GM12878 (cell line): ENCODE measurements around the gene SYCE3. TPM values are rescaled to one million over a fixed set of nuclear protein-coding genes. Genes with fewer than 3 reads are reported as not detected.

ENCODE experiments used
- BMI1 ChIP-seq: fragments of 450-650 bp; IDR thresholded peaks from 2 replicates; pipeline ENCODE4 v1.6.1; 2016; ENCODE audit warnings: mild to moderate bottlenecking, moderate library complexity, borderline replicate concordance
- ESRRA ChIP-seq: IDR thresholded peaks from 2 replicates; pipeline ENCODE4 v1.6.1; 2012; ENCODE audit warnings: mild to moderate bottlenecking, low read length, improper control_type of control experiment
- IKZF2 ChIP-seq, 2 experiments: fragments of 450-650 bp; IDR thresholded peaks; 2 replicates each; pipeline ENCODE4 v1.6.1; 2017; ENCODE audit warnings: mild to moderate bottlenecking in 2 of 2, moderate library complexity in 2 of 2
- IRF4 ChIP-seq: IDR thresholded peaks from 2 replicates; pipeline ENCODE4 v1.6.1; 2011; ENCODE audit warnings: low read depth, low read length
- IRF5 ChIP-seq: fragments of 450-650 bp; IDR thresholded peaks from 2 replicates; pipeline ENCODE4 v1.6.1; 2017; ENCODE audit warnings: borderline replicate concordance
- KLF5 ChIP-seq: fragments of 450-650 bp; IDR thresholded peaks from 2 replicates; pipeline ENCODE4 v1.6.1; 2014; ENCODE audit warnings: mild to moderate bottlenecking; ENCODE audit not compliant: partially characterized antibody
- MEF2B ChIP-seq: fragments of 450-650 bp; IDR thresholded peaks from 2 replicates; pipeline ENCODE4 v1.6.1; 2018; ENCODE audit warnings: mild to moderate bottlenecking, moderate library complexity; ENCODE audit not compliant: partially characterized antibody, poor library complexity, severe bottlenecking
- MTA3 ChIP-seq: IDR thresholded peaks from 2 replicates; pipeline ENCODE4 v1.6.1; 2012; ENCODE audit warnings: low read length, inconsistent platforms, borderline replicate concordance
- NRF1 ChIP-seq: conservative IDR thresholded peaks from 2 replicates; pipeline ENCODE4 v1.6.1; 2011; ENCODE audit warnings: mild to moderate bottlenecking, low read depth, low read length, improper control_type of control experiment
- PML ChIP-seq: IDR thresholded peaks from 2 replicates; pipeline ENCODE4 v1.6.1; 2012; ENCODE audit warnings: low read length, inconsistent platforms
- RAD21 ChIP-seq: IDR thresholded peaks from 2 replicates; pipeline ENCODE4 v1.6.1; 2011; ENCODE audit warnings: mild to moderate bottlenecking, low read depth, low read length, moderate library complexity; ENCODE audit not compliant: insufficient read depth
- REST ChIP-seq: IDR thresholded peaks from 2 replicates; pipeline ENCODE4 v1.6.1; 2012; ENCODE audit warnings: mild to moderate bottlenecking, low read depth, low read length
- RFX5 ChIP-seq: IDR thresholded peaks from 2 replicates; pipeline ENCODE4 v1.6.1; 2011; ENCODE audit warnings: low read depth, low read length, improper control_type of control experiment
- SREBF2 ChIP-seq: IDR thresholded peaks from 2 replicates; pipeline ENCODE4 v1.6.1; 2012; ENCODE audit warnings: mild to moderate bottlenecking, low read length
- SUZ12 ChIP-seq: fragments of 200-600 bp; sonication (generic); IDR thresholded peaks from one replicate; pipeline ENCODE4 v1.6.1; 2018; ENCODE audit warnings: antibody characterized with exemption, mild to moderate bottlenecking; ENCODE audit not compliant: unreplicated experiment
- YBX1 ChIP-seq: fragments of 450-650 bp; IDR thresholded peaks from 2 replicates; pipeline ENCODE4 v1.6.1; 2016; ENCODE audit warnings: antibody characterized with exemption
- ZBED1 ChIP-seq: IDR thresholded peaks from 2 replicates; pipeline ENCODE4 v1.6.1; 2016; ENCODE audit warnings: borderline replicate concordance
- ZBTB33 ChIP-seq: fragments of 450-650 bp; IDR thresholded peaks from 2 replicates; pipeline ENCODE4 v1.6.1; 2017; ENCODE audit warnings: mild to moderate bottlenecking
- ZNF217 ChIP-seq: fragments of 450-650 bp; IDR thresholded peaks from 2 replicates; pipeline ENCODE4 v1.6.1; 2017; ENCODE audit warnings: antibody characterized with exemption, mild to moderate bottlenecking
- ZNF24 ChIP-seq: fragments of 450-650 bp; IDR thresholded peaks from 2 replicates; pipeline ENCODE4 v1.6.1; 2017; ENCODE audit warnings: antibody characterized with exemption, mild to moderate bottlenecking
- ZNF592 ChIP-seq: fragments of 450-650 bp; IDR thresholded peaks from 2 replicates; pipeline ENCODE4 v1.6.1; 2017; ENCODE audit warnings: mild to moderate bottlenecking, moderate library complexity
- polyA plus RNA-seq, 11 experiments: library from polyadenylated mRNA; depleted of rRNA in 4 of 11; unstranded in 6 of 11; stranded (reverse) in 5 of 11; fragments of >200 nt; fragmentation: Nextera tagmentation in 4 of 11; fragmentation: Illumina TruSeq in 1 of 11; extraction: Ambion mirVana in 4 of 11; extraction: Trizol in 1 of 11; gene quantifications; 1 replicate in 1 of 11; 2 replicates in 10 of 11; pipeline versions ENCODE4 v1.2.1 to v1.2.3, GENCODE V29; 2011 to 2016; ENCODE audit warnings: inconsistent platforms in 2 of 11, missing spikeins in 2 of 11, low read depth in 1 of 11
- total RNA-seq, 4 experiments: library from RNA; depleted of rRNA in 3 of 4; stranded (reverse); fragments of >200 nt in 3 of 4; fragmentation: Illumina TruSeq in 1 of 4; extraction: Trizol in 1 of 4; gene quantifications; 2 replicates each; pipeline versions ENCODE4 v1.2.1 to v1.2.3, GENCODE V29; 2013 to 2021

The SYCE3 gene
- total and polyA plus RNA-seq, 10 of the 15 experiments (the other 5 are each of a cell fraction or from before 2014, with no cell fraction given): 0.38 to 0.91 (median 0.76) TPM; not detected in 4

GRCh38 chr22:50530877-50531545, 31.7 kb downstream of the SYCE3 start (continued):
- TF ChIP-seq IRF5 (no peak), ZBED1 (peak; percentile 75; the same call in 1 of the 2 replicates), ZNF592 (no peak), IKZF2 (IDR thresholded peaks at IDR 0.05) (peak; percentile 55 to 65; a peak in 3 of 4 replicates), SUZ12 (no peak), BMI1 (peak; percentile 73; the same call in 1 of the 2 replicates), IRF4 (no peak), REST (no peak), PML (no peak), MTA3 (no peak), MEF2B (peak; percentile 40), RAD21 (no peak), ZNF24 (no peak), ESRRA (peak; percentile 22; the same call in 1 of the 2 replicates), YBX1 (no peak), ZNF217 (no peak), RFX5 (no peak), SREBF2 (no peak), ZBTB33 (no peak), KLF5 (no peak), NRF1 (no peak)
